Measurements from ENCODE around the gene KCNJ15. TPM values are rescaled to one million over a fixed set of nuclear protein-coding genes. Genes with fewer than 3 reads are reported as not detected.
A peak's percentile ranks its signal among the peaks of the same experiment; 100 is the strongest.

KCNJ15 gene
- polyA plus RNA-seq, 3 donors: 4.5 to 26.5 (median 8.0) TPM

DNA sequence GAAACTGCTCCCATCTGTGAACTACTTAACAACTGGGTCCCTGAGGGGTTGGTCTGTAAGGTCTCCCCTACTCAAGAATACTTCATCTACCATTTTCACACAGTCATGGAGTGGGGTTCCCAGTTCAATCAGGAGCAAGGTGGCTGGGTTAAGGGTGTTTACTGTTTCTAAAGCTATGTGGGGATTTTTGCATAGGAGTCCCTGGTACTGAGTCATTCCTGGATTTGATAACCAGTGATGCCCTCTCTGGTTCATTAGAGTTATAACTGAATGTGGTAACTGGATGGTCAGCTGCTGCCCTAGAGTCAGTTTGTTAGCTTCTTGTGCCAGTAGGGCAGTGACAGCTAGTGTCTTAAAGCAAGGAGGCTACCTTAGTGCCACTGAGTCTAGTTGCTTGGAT lies 29.4 kb upstream of the KCNJ15 start:
- no peak overlapping the region for H3K4me3 Mint-ChIP-seq
- Histone ChIP-seq H3K9ac (ENCODE audit: insufficient read depth, low read length, poor library complexity, severe bottlenecking) (no peak overlapping the region), H4K20me1 (ENCODE audit: insufficient read depth, low read length) (no peaks in the 10 kb centered on the region), H3K4me3 (replicated peaks in 1 of 3; ENCODE audit: low read depth in 2 of 3, low read length in 3 of 3) (no peak overlapping the region), H3K9me3 (replicated peaks in 1 of 2; ENCODE audit: control insufficient read depth in 1 of 2, insufficient read depth in 1 of 2, low read length in 2 of 2) (peaks cover 66 to 91% of the 10 kb centered on the region in 2 donors), H2AFZ (ENCODE audit: insufficient read depth, low read depth, low read length, poor library complexity, severe bottlenecking) (no peak overlapping the region), H3K27ac (ENCODE audit: low read depth in 1 of 2, low read length in 2 of 2) (peak overlapping the region in 1 of 2 donors; percentile 67), H3K4me1 (ENCODE audit: control insufficient read depth in 1 of 2, insufficient read depth in 2 of 2, low read length in 2 of 2) (peaks cover 7 to 20% of the 10 kb centered on the region in 2 donors), H3K27me3 (ENCODE audit: control insufficient read depth in 2 of 2, insufficient read depth in 2 of 2, low read length in 2 of 2) (no peaks in the 10 kb centered on the region), H3K36me3 (replicated peaks in 1 of 2; ENCODE audit: control insufficient read depth in 1 of 2, insufficient read depth in 2 of 2, low read length in 2 of 2) (peaks cover 0 to 9% of the 10 kb centered on the region in 2 donors), H3K79me2 (ENCODE audit: insufficient read depth, low read length) (no peaks in the 10 kb centered on the region), H3K4me2 (replicated peaks; ENCODE audit: extremely low read depth, low read length, poor library complexity, severe bottlenecking) (no peak overlapping the region)
- no peak for TF ChIP-seq CTCF (IDR thresholded peaks at IDR 0.05)
- H3K27ac Mint-ChIP-seq: peak overlapping the region in 3 of 7 donors; percentile 33 to 86 (median 35)
- peaks cover 13 to 36% of the 10 kb centered on the region in 2 donors for H3K36me3 Mint-ChIP-seq
- H3K27me3 Mint-ChIP-seq (ENCODE audit: low read depth in 3 of 3): peaks cover 0 to 3% (median 0%) of the 10 kb centered on the region in 3 donors
- peak in 2 of 3 donors; percentile 7 to 23 for DNase-seq
- peaks cover 12% of the 10 kb centered on the region for H3K4me1 Mint-ChIP-seq
- intact Hi-C loops (cut with micrococcal nuclease): no loop called here
- H3K9me3 Mint-ChIP-seq: peaks cover 48 to 94% (median 90%) of the 10 kb centered on the region in 7 donors

GRCh38 chr21:38228115-38228514 lies 28.7 kb upstream of the KCNJ15 start:
- H3K9ac ChIP-seq (ENCODE audit: insufficient read depth, low read length, poor library complexity, severe bottlenecking): no peak overlapping the region
- peaks cover 59 to 83% of the 10 kb centered on the region in 2 donors for H3K9me3 ChIP-seq (replicated peaks in 1 of 2; ENCODE audit: control insufficient read depth in 1 of 2, insufficient read depth in 1 of 2, low read length in 2 of 2)
- H3K9me3 Mint-ChIP-seq: peaks cover 44 to 90% (median 83%) of the 10 kb centered on the region in 7 donors
- WGBS (ENCODE audit: insufficient coverage): 83% methylated on average over 3 of the region's 6 CpGs
- no peaks in the 10 kb centered on the region for H4K20me1 ChIP-seq (ENCODE audit: insufficient read depth, low read length)
- peaks cover 7 to 20% of the 10 kb centered on the region in 2 donors for H3K4me1 ChIP-seq (ENCODE audit: control insufficient read depth in 1 of 2, insufficient read depth in 2 of 2, low read length in 2 of 2)
- peak overlapping the region in 1 of 2 donors; percentile 2 for H3K4me3 Mint-ChIP-seq
- H3K27ac Mint-ChIP-seq: peak overlapping the region; percentile 50 to 96 (median 80)
- no peaks in the 10 kb centered on the region for H3K79me2 ChIP-seq (ENCODE audit: insufficient read depth, low read length)
- H2AFZ ChIP-seq (ENCODE audit: insufficient read depth, low read depth, low read length, poor library complexity, severe bottlenecking): no peak overlapping the region
- peaks cover 0 to 9% of the 10 kb centered on the region in 2 donors for H3K36me3 ChIP-seq (replicated peaks in 1 of 2; ENCODE audit: control insufficient read depth in 1 of 2, insufficient read depth in 2 of 2, low read length in 2 of 2)
- peaks cover 0 to 3% (median 0%) of the 10 kb centered on the region in 3 donors for H3K27me3 Mint-ChIP-seq (ENCODE audit: low read depth in 3 of 3)
- H3K36me3 Mint-ChIP-seq: peaks cover 7 to 31% of the 10 kb centered on the region in 2 donors
- intact Hi-C loops (cut with micrococcal nuclease): no loop called here
- no peaks in the 10 kb centered on the region for H3K27me3 ChIP-seq (ENCODE audit: control insufficient read depth in 2 of 2, insufficient read depth in 2 of 2, low read length in 2 of 2)
- peak overlapping the region in 1 of 3 experiments; percentile 19 for H3K4me3 ChIP-seq (replicated peaks in 1 of 3; ENCODE audit: low read depth in 2 of 3, low read length in 3 of 3)
- peak in 1 of 3 donors; percentile 23 for DNase-seq
- peaks cover 12% of the 10 kb centered on the region for H3K4me1 Mint-ChIP-seq
- no peak overlapping the region for H3K4me2 ChIP-seq (replicated peaks; ENCODE audit: extremely low read depth, low read length, poor library complexity, severe bottlenecking)
- H3K27ac ChIP-seq (ENCODE audit: low read depth in 1 of 2, low read length in 2 of 2): peak overlapping the region in 1 of 2 donors; percentile 67
- no peak for TF ChIP-seq CTCF (IDR thresholded peaks at IDR 0.05)
